MCF 10A (cell line): Measurements from ENCODE around the gene SPON1. TPM values are rescaled to one million over a fixed set of nuclear protein-coding genes. Genes with fewer than 3 reads are reported as not detected.

ENCODE experiments used
- BruUV-seq: library from RNA; stranded (reverse); fragments of 400-500 nt; replicated peaks from 2 replicates; lab custom pipeline; 2021; lab: Mats Ljungman, UMichigan
- CTCF ChIA-PET: fragments of 300-600 bp; sonication (Branson Sonifier 250); formaldehyde crosslinking; extraction: SDS; loops from one replicate; lab custom pipeline; 2021; ENCODE audit warnings: antibody characterized with exemption, inconsistent platforms; lab: Yijun Ruan, JAX
- POLR2A ChIA-PET: fragments of 300-600, 350-650 bp; sonication (Branson Sonifier 250); formaldehyde crosslinking; extraction: SDS; loops from one replicate; lab custom pipeline; 2020; ENCODE audit warnings: antibody characterized with exemption, inconsistent platforms; lab: Yijun Ruan, JAX
- DNase-seq: peaks from one replicate; pipeline ENCODE4 v3.0.0-alpha.2; 2018; ENCODE audit not compliant: unreplicated experiment
- H3K27ac Mint-ChIP-seq: one replicate; pipeline ENCODE4 v1.8.0; 2022; ENCODE audit warnings: mild to moderate bottlenecking, low read depth, mixed read lengths; ENCODE audit not compliant: unreplicated experiment
- H3K27me3 Mint-ChIP-seq: one replicate; pipeline ENCODE4 v1.8.0; 2022; ENCODE audit warnings: mixed read lengths; ENCODE audit not compliant: insufficient read depth, unreplicated experiment
- H3K36me3 Mint-ChIP-seq: one replicate; pipeline ENCODE4 v1.8.0; 2022; ENCODE audit warnings: mild to moderate bottlenecking, moderate library complexity, mixed read lengths; ENCODE audit not compliant: insufficient read depth, unreplicated experiment
- H3K4me1 Mint-ChIP-seq: one replicate; pipeline ENCODE4 v1.8.0; 2022; ENCODE audit warnings: mixed read lengths; ENCODE audit not compliant: insufficient read depth, unreplicated experiment
- H3K4me3 Mint-ChIP-seq: one replicate; pipeline ENCODE4 v1.8.0; 2022; ENCODE audit warnings: mild to moderate bottlenecking, moderate library complexity, mixed read lengths; ENCODE audit not compliant: unreplicated experiment
- H3K9me3 Mint-ChIP-seq: one replicate; pipeline ENCODE4 v1.8.0; 2022; ENCODE audit warnings: mixed read lengths; ENCODE audit not compliant: unreplicated experiment
- intact Hi-C: fragments of 100-400 bp; cut with micrococcal nuclease; formaldehyde crosslinking; loops from 2 replicates; pipeline ENCODE4 v1.14.1; 2022
- total RNA-seq: library from RNA; stranded (reverse); gene quantifications from 2 replicates; pipeline ENCODE4 v1.2.3, GENCODE V29; 2022
- TF ChIP-seq, protein P1 (sequence below): fragments of 200-600 bp; IDR thresholded peaks from one replicate; pipeline ENCODE4 v1.8.0; 2022; ENCODE audit warnings: antibody characterized with exemption, mild to moderate bottlenecking; ENCODE audit not compliant: unreplicated experiment

The SPON1 gene
- total RNA-seq, 1 experiment from 2014 or later: not detected

DNA sequence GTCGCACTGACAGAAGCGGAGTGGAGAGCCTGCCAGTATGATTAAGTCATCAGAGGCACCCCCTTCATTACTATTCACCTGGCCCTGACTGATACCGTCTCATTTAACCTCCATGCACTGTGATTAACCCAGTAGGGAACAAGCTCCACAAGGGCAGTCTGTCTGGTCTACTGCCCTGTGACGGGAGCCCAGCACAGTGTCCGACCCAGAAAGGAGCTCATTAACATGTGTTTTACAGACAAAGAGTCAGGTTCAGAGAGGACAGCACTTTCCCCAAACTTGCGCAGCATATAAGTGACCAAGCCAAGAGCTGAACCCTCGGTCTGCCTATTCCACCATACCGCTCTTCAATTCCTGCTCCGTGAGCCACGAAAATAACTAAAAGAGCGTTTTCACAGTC lies 266.9 kb downstream of the SPON1 start:
- H3K4me3 Mint-ChIP-seq: no peak overlapping the region
- CTCF ChIA-PET: no interaction called here
- H3K27ac Mint-ChIP-seq: no peak overlapping the region
- POLR2A ChIA-PET: no interaction called here
- TF ChIP-seq, protein P1, sequence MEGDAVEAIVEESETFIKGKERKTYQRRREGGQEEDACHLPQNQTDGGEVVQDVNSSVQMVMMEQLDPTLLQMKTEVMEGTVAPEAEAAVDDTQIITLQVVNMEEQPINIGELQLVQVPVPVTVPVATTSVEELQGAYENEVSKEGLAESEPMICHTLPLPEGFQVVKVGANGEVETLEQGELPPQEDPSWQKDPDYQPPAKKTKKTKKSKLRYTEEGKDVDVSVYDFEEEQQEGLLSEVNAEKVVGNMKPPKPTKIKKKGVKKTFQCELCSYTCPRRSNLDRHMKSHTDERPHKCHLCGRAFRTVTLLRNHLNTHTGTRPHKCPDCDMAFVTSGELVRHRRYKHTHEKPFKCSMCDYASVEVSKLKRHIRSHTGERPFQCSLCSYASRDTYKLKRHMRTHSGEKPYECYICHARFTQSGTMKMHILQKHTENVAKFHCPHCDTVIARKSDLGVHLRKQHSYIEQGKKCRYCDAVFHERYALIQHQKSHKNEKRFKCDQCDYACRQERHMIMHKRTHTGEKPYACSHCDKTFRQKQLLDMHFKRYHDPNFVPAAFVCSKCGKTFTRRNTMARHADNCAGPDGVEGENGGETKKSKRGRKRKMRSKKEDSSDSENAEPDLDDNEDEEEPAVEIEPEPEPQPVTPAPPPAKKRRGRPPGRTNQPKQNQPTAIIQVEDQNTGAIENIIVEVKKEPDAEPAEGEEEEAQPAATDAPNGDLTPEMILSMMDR: no peak
- no peaks in the 10 kb centered on the region for H3K36me3 Mint-ChIP-seq
- no TSS peak for BruUV-seq
- no peaks in the 10 kb centered on the region for H3K9me3 Mint-ChIP-seq
- no peaks in the 10 kb centered on the region for H3K4me1 Mint-ChIP-seq
- H3K27me3 Mint-ChIP-seq: peaks cover 49% of the 10 kb centered on the region
- intact Hi-C loops: no loop called here
- no peak for DNase-seq

DNA sequence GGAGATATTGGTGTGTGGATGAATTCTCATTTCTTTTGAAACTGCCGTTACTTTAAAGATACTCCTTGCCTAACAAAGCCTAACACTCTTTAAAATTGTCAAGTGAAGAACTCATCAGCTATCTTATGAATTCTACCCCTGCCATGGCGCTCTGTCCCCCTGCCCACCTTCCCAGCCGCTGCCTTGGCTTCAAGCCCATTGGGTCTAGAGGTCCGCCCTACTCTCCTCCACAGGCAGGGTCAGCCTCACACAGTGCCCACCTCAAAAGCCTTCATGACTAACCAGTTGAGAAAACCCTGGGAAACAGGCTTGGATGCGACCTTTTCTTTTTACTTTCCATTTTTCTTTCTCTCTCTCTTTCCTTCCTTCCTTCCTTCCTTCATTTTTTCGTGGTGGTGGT lies 267.9 kb downstream of the SPON1 start:
- DNase-seq: no peak
- TF ChIP-seq, protein P1: no peak
- Mint-ChIP-seq H3K4me3 (no peak overlapping the region), H3K27ac (no peak overlapping the region), H3K4me1 (no peaks in the 10 kb centered on the region), H3K9me3 (no peaks in the 10 kb centered on the region), H3K27me3 (peaks cover 56% of the 10 kb centered on the region), H3K36me3 (no peaks in the 10 kb centered on the region)
- CTCF ChIA-PET: interaction anchor here (0.7 to 0.9 kb wide), 2 partner anchors 109 to 259 kb away, joined by 3 to 4 read pairs; no protein-coding TSS in a partner anchor
- BruUV-seq: no TSS peak
- POLR2A ChIA-PET: no interaction called here
- intact Hi-C loops: no loop called here

DNA sequence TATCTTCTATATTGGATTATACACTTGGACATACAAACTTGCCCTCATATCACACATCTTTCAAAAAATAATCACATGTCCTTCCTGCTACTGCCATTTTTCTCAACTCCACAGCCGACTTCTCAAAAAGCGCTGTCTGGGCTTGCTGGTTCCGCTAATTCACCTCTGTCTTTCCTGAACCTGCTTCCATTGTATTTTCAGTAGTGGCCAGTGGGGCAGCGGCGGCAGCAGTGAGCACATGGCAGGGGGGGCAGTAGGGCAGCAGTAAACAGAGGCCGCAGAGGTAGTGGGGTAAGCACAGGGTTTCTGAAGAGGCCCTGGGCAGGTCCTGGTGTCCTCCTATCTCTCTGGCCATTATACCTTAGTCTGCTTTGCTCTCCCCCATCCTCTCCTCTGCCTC lies 270.1 kb downstream of the SPON1 start:
- Mint-ChIP-seq H3K4me1 (no peaks in the 10 kb centered on the region), H3K27me3 (peaks cover 79% of the 10 kb centered on the region), H3K36me3 (no peaks in the 10 kb centered on the region), H3K4me3 (no peak overlapping the region), H3K9me3 (no peaks in the 10 kb centered on the region), H3K27ac (no peak overlapping the region)
- intact Hi-C loops: no loop called here
- BruUV-seq: no TSS peak
- ChIA-PET CTCF (interaction anchor here (0.7 to 1.9 kb wide), 2 partner anchors 84 to 460 kb away, joined by 3 to 6 read pairs; no protein-coding TSS in a partner anchor), POLR2A (no interaction called here)
- no peak for DNase-seq
- TF ChIP-seq, protein P1: no peak

DNA sequence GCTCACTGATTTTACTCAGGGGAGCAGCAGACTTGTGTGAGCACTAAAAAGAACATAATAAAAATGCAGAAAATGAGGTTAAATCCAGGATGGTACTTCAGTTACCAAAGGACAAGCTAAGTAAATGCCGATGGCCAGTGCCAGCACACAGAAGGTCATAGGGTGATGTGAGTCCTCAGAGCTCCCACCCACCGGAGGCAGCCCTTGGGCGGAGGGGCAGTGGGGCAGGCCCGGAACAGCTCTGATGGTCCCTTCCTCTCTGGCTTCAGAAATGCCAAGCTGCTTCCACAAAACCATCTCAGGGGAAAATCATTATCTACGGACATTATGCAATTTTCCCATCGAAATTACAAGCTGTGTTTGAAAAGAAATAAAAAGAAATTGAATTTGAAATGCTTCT lies 271.9 kb downstream of the SPON1 start:
- Mint-ChIP-seq H3K9me3 (no peaks in the 10 kb centered on the region), H3K36me3 (no peaks in the 10 kb centered on the region), H3K4me1 (no peaks in the 10 kb centered on the region), H3K4me3 (no peak overlapping the region), H3K27ac (no peak overlapping the region), H3K27me3 (peaks cover 86% of the 10 kb centered on the region)
- ChIA-PET CTCF (interaction anchor here (1.1 to 1.4 kb wide), 2 partner anchors 16 to 462 kb away, joined by 3 to 4 read pairs; no protein-coding TSS in a partner anchor), POLR2A (no interaction called here)
- intact Hi-C loops: no loop called here
- DNase-seq: no peak
- no TSS peak for BruUV-seq
- TF ChIP-seq, protein P1: no peak
